Keratinocyte (primary cell): ENCODE results near the gene PRELID3B. TPM values are rescaled to one million over a fixed set of nuclear protein-coding genes. Genes with fewer than 3 reads are reported as not detected.
A peak's percentile ranks its signal among the peaks of the same experiment; 100 is the strongest.
"Not testable (repeated sequence)": the region's sequence is repeated elsewhere in the genome, so short reads cannot be mapped to it uniquely, and the experiment has no call there.

Experiments used
- DNase-seq: peaks from one replicate; pipeline ENCODE4 v3.0.0-alpha.2; 2011; ENCODE audit warnings: low read depth, missing footprints, low spot score
- FAIRE-seq: peaks from 2 replicates; lab custom pipeline; 2011; peaks lifted over from hg19 to GRCh38; lab: Jason Lieb, UNC
- H2AFZ ChIP-seq: 2 replicates; pipeline ENCODE4 v1.6.0; 2012; ENCODE audit warnings: low read length, control low read depth, inconsistent platforms; ENCODE audit not compliant: control insufficient read depth
- H3K27ac ChIP-seq: 2 replicates; pipeline ENCODE4 v1.5.1; 2011; ENCODE audit warnings: low read length; ENCODE audit not compliant: control insufficient read depth, insufficient read depth
- H3K27me3 ChIP-seq: 3 replicates; pipeline ENCODE4 v1.6.0; 2011; ENCODE audit warnings: low read length; ENCODE audit not compliant: control insufficient read depth, insufficient read depth; ENCODE audit errors: extremely low read depth
- H3K36me3 ChIP-seq, 2 experiments: 2 replicates in 1 of 2; 3 replicates in 1 of 2; pipeline ENCODE4 v1.5.1; 2011; ENCODE audit warnings: low read length in 2 of 2, mild to moderate bottlenecking in 1 of 2; ENCODE audit not compliant: control insufficient read depth in 2 of 2, insufficient read depth in 2 of 2; ENCODE audit errors: extremely low read depth in 1 of 2
- H3K4me1 ChIP-seq: 3 replicates; pipeline ENCODE4 v1.5.1; 2011; ENCODE audit warnings: low read length; ENCODE audit not compliant: control insufficient read depth, insufficient read depth; ENCODE audit errors: extremely low read depth
- H3K4me2 ChIP-seq: 3 replicates; pipeline ENCODE4 v1.6.0; 2011; ENCODE audit warnings: low read depth, low read length; ENCODE audit not compliant: control insufficient read depth, insufficient read depth; ENCODE audit errors: extremely low read depth
- H3K4me3 ChIP-seq, 3 experiments: fragments of 200-600 bp in 1 of 3; sonication (generic) in 1 of 3; 2 replicates in 2 of 3; 3 replicates in 1 of 3; pipeline ENCODE4 v1.5.1; 2011 to 2016; ENCODE audit warnings: low read length in 3 of 3, mild to moderate bottlenecking in 3 of 3, control low read depth in 2 of 3, inconsistent platforms in 1 of 3, low read depth in 1 of 3, mixed read lengths in 1 of 3, mixed run types in 1 of 3, moderate library complexity in 1 of 3; ENCODE audit not compliant: control insufficient read depth in 2 of 3, insufficient read depth in 2 of 3; ENCODE audit errors: extremely low read depth in 1 of 3
- H3K79me2 ChIP-seq: 2 replicates; pipeline ENCODE4 v1.6.0; 2012; ENCODE audit warnings: low read length; ENCODE audit not compliant: control insufficient read depth, insufficient read depth
- H3K9ac ChIP-seq: 3 replicates; pipeline ENCODE4 v1.6.0; 2011; ENCODE audit warnings: low read length; ENCODE audit not compliant: control insufficient read depth, insufficient read depth; ENCODE audit errors: extremely low read depth
- H3K9me1 ChIP-seq: 3 replicates; pipeline ENCODE4 v1.6.0; 2011; ENCODE audit warnings: low read length; ENCODE audit not compliant: control insufficient read depth, insufficient read depth; ENCODE audit errors: extremely low read depth
- H3K9me3 ChIP-seq: 2 replicates; pipeline ENCODE4 v1.5.1; 2012; ENCODE audit warnings: low read depth, low read length; ENCODE audit not compliant: control insufficient read depth
- H4K20me1 ChIP-seq: 3 replicates; pipeline ENCODE4 v1.6.0; 2011; ENCODE audit warnings: low read length; ENCODE audit not compliant: control insufficient read depth, insufficient read depth; ENCODE audit errors: extremely low read depth
- CTCF ChIP-seq, 3 experiments: IDR thresholded peaks in 1 of 3; conservative IDR thresholded peaks in 1 of 3; optimal IDR thresholded peaks in 1 of 3; 2 replicates in 2 of 3; 3 replicates in 1 of 3; pipeline versions ENCODE3 to v1.5.1; 2011; ENCODE audit warnings: low read length in 3 of 3, mild to moderate bottlenecking in 3 of 3, moderate library complexity in 2 of 3, control low read depth in 1 of 3, inconsistent platforms in 1 of 3; ENCODE audit not compliant: insufficient read depth in 2 of 3; ENCODE audit errors: extremely low read depth in 1 of 3
- EZH2 ChIP-seq: IDR thresholded peaks from one replicate; pipeline ENCODE4 v1.6.1; 2012; ENCODE audit warnings: inconsistent platforms, mild to moderate bottlenecking, low read length, moderate library complexity
- dilution Hi-C: fragments of 300-500 bp; cut with MboI; formaldehyde crosslinking; loops from one replicate; pipeline ENCODE4 v1.7.0; 2020; ENCODE audit warnings: low sequenced_read_pairs; ENCODE audit not compliant: extremely low pct_ligation_motif_present
- polyA plus RNA-seq, 5 experiments: library from polyadenylated mRNA; depleted of rRNA in 3 of 5; stranded (reverse) in 3 of 5; stranded (forward) in 1 of 5; unstranded in 1 of 5; fragments of >200 nt; gene quantifications; 1 replicate in 1 of 5; 2 replicates in 3 of 5; 3 replicates in 1 of 5; pipeline versions ENCODE4 v1.2.1 to v1.2.3, GENCODE V29; 2011 to 2012; ENCODE audit warnings: missing spikeins in 2 of 5, low read depth in 1 of 5, low replicate concordance in 1 of 5

Gene PRELID3B
- polyA plus RNA-seq, 1 donor (not counting 4 experiments of a cell fraction or from before 2014, with no cell fraction given), result 86.9 TPM

- no peaks in the 10 kb centered on the region for H3K9me3 ChIP-seq
- H3K27me3 ChIP-seq, result no peaks in the 10 kb centered on the region
- H3K79me2 ChIP-seq, result no peaks in the 10 kb centered on the region
- H3K4me3 ChIP-seq, result no peak overlapping the region
- H3K4me2 ChIP-seq, result no peak overlapping the region
- DNase-seq, result no peak
- H3K4me1 ChIP-seq, result peaks cover 35% of the 10 kb centered on the region
- dilution Hi-C loops, result no loop called here
- no peak overlapping the region for H2AFZ ChIP-seq
- no peaks in the 10 kb centered on the region for H3K36me3 ChIP-seq
- no peak overlapping the region for H3K9ac ChIP-seq
- TF ChIP-seq CTCF (optimal IDR thresholded peaks at IDR 0.05 in 1 of 3, IDR thresholded peaks at IDR 0.05 in 1 of 3, conservative IDR thresholded peaks at IDR 0.05 in 1 of 3; ENCODE audit: extremely low read depth in 1 of 3, insufficient read depth in 2 of 3, low read length in 3 of 3) (no peak), EZH2 (no peak)
- no peaks in the 10 kb centered on the region for H4K20me1 ChIP-seq
- no peak overlapping the region for H3K27ac ChIP-seq
- H3K9me1 ChIP-seq, result no peaks in the 10 kb centered on the region
- no peak for FAIRE-seq
Measured at GRCh38 chr20:59013031-59013951, 29.3 kb downstream of the PRELID3B start.

GRCh38 chr20:59011874-59012157 is 30.8 kb downstream of the PRELID3B start:
- H3K9me3 ChIP-seq, H3K4me3 ChIP-seq, H3K4me2 ChIP-seq, DNase-seq, H3K36me3 ChIP-seq, H4K20me1 ChIP-seq, H3K9ac ChIP-seq, H3K79me2 ChIP-seq, FAIRE-seq, H2AFZ ChIP-seq, dilution Hi-C loops, H3K9me1 ChIP-seq, H3K27me3 ChIP-seq: not testable (repeated sequence)
- H3K4me1 ChIP-seq, result peaks cover 29% of the 10 kb centered on the region
- peak overlapping the region; percentile 81 for H3K27ac ChIP-seq
